ENCODE measurements around the gene MKRN2.
"Not testable (repeated sequence)": the region's sequence is repeated elsewhere in the genome, so short reads cannot be mapped to it uniquely, and the experiment has no call there.

Gene MKRN2

DNA sequence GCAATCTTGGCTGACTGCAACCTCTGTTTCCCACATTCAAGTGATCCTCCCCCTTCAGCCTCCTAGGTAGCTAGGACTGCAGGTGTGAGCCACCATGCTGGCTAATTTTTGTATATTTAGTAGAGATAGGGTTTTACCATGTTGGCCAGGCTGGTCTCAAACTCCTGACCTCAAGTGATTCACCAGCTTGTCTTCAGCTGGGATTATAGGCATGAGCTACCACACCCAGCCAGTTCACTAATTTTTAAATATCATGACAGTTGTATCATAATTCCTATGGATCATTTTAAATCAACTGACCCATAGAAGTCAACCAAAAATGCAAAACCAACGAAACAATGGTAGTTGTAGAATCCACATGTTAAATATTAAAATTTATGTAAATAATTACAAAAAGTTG is 71.9 kb downstream of the MKRN2 start:
- DNase-seq (ENCODE audit: low read depth), result no peak
- TF ChIP-seq POLR2A (IDR thresholded peaks at IDR 0.05; ENCODE audit: extremely low read depth, insufficient read length), result no peak
- no peak for TF ChIP-seq MAX (IDR thresholded peaks at IDR 0.05; ENCODE audit: low read depth, low read length)
- no peak overlapping the region for H3K4me3 ChIP-seq (ENCODE audit: low read depth, low read length)

DNA sequence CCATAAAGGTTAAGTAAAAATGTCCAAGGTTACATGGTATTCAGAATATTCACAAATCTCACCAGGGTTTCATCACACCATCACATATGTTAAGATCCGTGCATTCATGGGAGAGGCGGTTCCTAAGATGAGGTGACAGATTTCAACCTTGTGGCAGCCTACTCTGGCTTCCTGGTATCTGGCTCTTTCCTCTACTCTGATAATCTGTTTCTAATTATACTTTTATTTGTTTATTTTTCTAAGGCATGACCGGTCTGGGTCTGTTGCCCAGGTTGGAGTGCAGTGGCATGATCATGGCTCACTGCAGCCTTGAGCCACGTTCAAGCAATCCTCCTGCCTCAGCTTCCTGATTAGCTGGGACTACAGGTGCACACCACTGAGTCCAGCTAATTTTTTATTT is 72.7 kb downstream of the MKRN2 start:
- H3K4me3 ChIP-seq (ENCODE audit: low read depth, low read length), result no peak overlapping the region
- no peak for DNase-seq (ENCODE audit: low read depth)
- no peak for TF ChIP-seq MAX (IDR thresholded peaks at IDR 0.05; ENCODE audit: low read depth, low read length)
- TF ChIP-seq, protein P1, sequence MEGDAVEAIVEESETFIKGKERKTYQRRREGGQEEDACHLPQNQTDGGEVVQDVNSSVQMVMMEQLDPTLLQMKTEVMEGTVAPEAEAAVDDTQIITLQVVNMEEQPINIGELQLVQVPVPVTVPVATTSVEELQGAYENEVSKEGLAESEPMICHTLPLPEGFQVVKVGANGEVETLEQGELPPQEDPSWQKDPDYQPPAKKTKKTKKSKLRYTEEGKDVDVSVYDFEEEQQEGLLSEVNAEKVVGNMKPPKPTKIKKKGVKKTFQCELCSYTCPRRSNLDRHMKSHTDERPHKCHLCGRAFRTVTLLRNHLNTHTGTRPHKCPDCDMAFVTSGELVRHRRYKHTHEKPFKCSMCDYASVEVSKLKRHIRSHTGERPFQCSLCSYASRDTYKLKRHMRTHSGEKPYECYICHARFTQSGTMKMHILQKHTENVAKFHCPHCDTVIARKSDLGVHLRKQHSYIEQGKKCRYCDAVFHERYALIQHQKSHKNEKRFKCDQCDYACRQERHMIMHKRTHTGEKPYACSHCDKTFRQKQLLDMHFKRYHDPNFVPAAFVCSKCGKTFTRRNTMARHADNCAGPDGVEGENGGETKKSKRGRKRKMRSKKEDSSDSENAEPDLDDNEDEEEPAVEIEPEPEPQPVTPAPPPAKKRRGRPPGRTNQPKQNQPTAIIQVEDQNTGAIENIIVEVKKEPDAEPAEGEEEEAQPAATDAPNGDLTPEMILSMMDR (IDR thresholded peaks at IDR 0.05; ENCODE audit: low read depth, low read length), result no peak
- TF ChIP-seq POLR2A (IDR thresholded peaks at IDR 0.05; ENCODE audit: extremely low read depth, insufficient read length), result no peak
- no peak for TF ChIP-seq MYC (IDR thresholded peaks at IDR 0.05; ENCODE audit: low read depth, low read length)

GRCh38 chr3:12630292-12630691 is 73.4 kb downstream of the MKRN2 start:
- TF ChIP-seq POLR2A (IDR thresholded peaks at IDR 0.05; ENCODE audit: extremely low read depth, insufficient read length) (no peak), MYC (IDR thresholded peaks at IDR 0.05; ENCODE audit: low read depth, low read length) (no peak), MAX (IDR thresholded peaks at IDR 0.05; ENCODE audit: low read depth, low read length) (no peak)
- TF ChIP-seq, protein P1 (IDR thresholded peaks at IDR 0.05; ENCODE audit: low read depth, low read length), result no peak
- DNase-seq (ENCODE audit: low read depth), result no peak
- H3K4me3 ChIP-seq (ENCODE audit: low read depth, low read length), result no peak overlapping the region

DNA sequence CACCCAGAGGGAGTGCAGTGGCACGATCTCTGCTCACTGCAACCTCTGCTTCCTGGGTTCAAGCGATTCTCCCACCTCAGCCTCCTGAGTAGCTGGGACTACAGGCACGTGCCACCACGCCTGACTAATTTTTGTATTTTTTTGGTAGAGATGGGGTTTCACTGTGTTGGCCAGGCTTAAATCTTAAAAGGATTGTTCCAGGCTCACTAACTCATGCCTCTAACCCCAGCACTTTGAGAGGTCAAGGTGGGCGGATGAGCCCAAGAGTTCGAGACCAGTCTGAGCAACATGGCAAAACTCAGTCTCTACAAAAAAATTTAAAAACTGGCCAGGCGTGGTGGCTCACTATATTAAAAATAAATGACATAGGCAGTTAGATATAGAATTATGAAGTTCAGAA is 74.0 kb downstream of the MKRN2 start:
- DNase-seq (ENCODE audit: low read depth); H3K4me3 ChIP-seq (ENCODE audit: low read depth, low read length): not testable (repeated sequence)

- no peak for DNase-seq (ENCODE audit: low read depth)
- H3K4me3 ChIP-seq (ENCODE audit: low read depth, low read length), result no peak overlapping the region
- TF ChIP-seq POLR2A (IDR thresholded peaks at IDR 0.05; ENCODE audit: extremely low read depth, insufficient read length) (no peak), MYC (IDR thresholded peaks at IDR 0.05; ENCODE audit: low read depth, low read length) (no peak), MAX (IDR thresholded peaks at IDR 0.05; ENCODE audit: low read depth, low read length) (no peak)
- TF ChIP-seq, protein P1 (IDR thresholded peaks at IDR 0.05; ENCODE audit: low read depth, low read length), result no peak
These were observed 75.6 kb downstream of the MKRN2 start for GRCh38 chr3:12632523-12632922.

GRCh38 chr3:12633108-12633507 is 76.2 kb downstream of the MKRN2 start:
- DNase-seq (ENCODE audit: low read depth), result no peak
- no peak overlapping the region for H3K4me3 ChIP-seq (ENCODE audit: low read depth, low read length)
- TF ChIP-seq, protein P1 (IDR thresholded peaks at IDR 0.05; ENCODE audit: low read depth, low read length), result no peak
- TF ChIP-seq POLR2A (IDR thresholded peaks at IDR 0.05; ENCODE audit: extremely low read depth, insufficient read length), result no peak
- TF ChIP-seq MAX (IDR thresholded peaks at IDR 0.05; ENCODE audit: low read depth, low read length), result no peak
- no peak for TF ChIP-seq MYC (IDR thresholded peaks at IDR 0.05; ENCODE audit: low read depth, low read length)

Measured in NB4 (cell line).